ENCODE data around the gene THBD.

- TF ChIP-seq, protein P1, sequence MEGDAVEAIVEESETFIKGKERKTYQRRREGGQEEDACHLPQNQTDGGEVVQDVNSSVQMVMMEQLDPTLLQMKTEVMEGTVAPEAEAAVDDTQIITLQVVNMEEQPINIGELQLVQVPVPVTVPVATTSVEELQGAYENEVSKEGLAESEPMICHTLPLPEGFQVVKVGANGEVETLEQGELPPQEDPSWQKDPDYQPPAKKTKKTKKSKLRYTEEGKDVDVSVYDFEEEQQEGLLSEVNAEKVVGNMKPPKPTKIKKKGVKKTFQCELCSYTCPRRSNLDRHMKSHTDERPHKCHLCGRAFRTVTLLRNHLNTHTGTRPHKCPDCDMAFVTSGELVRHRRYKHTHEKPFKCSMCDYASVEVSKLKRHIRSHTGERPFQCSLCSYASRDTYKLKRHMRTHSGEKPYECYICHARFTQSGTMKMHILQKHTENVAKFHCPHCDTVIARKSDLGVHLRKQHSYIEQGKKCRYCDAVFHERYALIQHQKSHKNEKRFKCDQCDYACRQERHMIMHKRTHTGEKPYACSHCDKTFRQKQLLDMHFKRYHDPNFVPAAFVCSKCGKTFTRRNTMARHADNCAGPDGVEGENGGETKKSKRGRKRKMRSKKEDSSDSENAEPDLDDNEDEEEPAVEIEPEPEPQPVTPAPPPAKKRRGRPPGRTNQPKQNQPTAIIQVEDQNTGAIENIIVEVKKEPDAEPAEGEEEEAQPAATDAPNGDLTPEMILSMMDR (IDR thresholded peaks at IDR 0.05 in 8 of 11, conservative IDR thresholded peaks at IDR 0.05 in 3 of 11): no peak
- TF ChIP-seq POLR2AphosphoS5 (IDR thresholded peaks at IDR 0.05): no peak
These were observed 42.0 kb downstream of the THBD start for GRCh38 chr20:23007462-23007861.

Measured in spleen (tissue), 7 donors.